Stomach (tissue), 9 donors: Measurements from ENCODE around the gene SPSB4. TPM values are rescaled to one million over a fixed set of nuclear protein-coding genes. Genes with fewer than 3 reads are reported as not detected.
A peak's percentile ranks its signal among the peaks of the same experiment; 100 is the strongest.

Experiments
- DNase-seq, 2 donors: peaks; one replicate each; pipeline versions ENCODE4 v3.0.0 to v3.0.0-alpha.2; 2013 to 2019
- H3K27ac ChIP-seq, 5 donors: fragments of 200-600 bp in 4 of 5; sonication (generic) in 4 of 5; one replicate each; pipeline ENCODE4 v1.5.1; 2013 to 2019; ENCODE audit warnings: mild to moderate bottlenecking in 1 of 5, moderate library complexity in 1 of 5
- H3K27me3 ChIP-seq, 3 donors: fragments of 200-600 bp; sonication (generic); one replicate each; pipeline ENCODE4 v1.5.1; 2017 to 2019; ENCODE audit warnings: mixed run types in 1 of 3
- H3K36me3 ChIP-seq, 4 donors: fragments of 200-600 bp; sonication (generic); 1 replicate in 3 of 4; 2 replicates in 1 of 4; pipeline ENCODE4 v1.5.1; 2016 to 2019
- H3K4me1 ChIP-seq, 4 donors: fragments of 200-600 bp; sonication (generic); one replicate each; pipeline ENCODE4 v1.5.1; 2016 to 2019
- H3K4me3 ChIP-seq, 4 donors: fragments of 200-600 bp; sonication (generic) in 3 of 4; one replicate each; pipeline ENCODE4 v1.5.1; 2016 to 2019; ENCODE audit warnings: mild to moderate bottlenecking in 1 of 4
- H3K9me3 ChIP-seq, 4 donors: fragments of 200-600 bp; sonication (generic); one replicate each; pipeline ENCODE4 v1.5.1; 2016 to 2019
- EP300 ChIP-seq: sonication (generic); formaldehyde crosslinking; IDR thresholded peaks from one replicate; pipeline ENCODE4 v1.6.1; 2017; ENCODE audit warnings: antibody characterized with exemption
- POLR2A ChIP-seq, 4 donors: fragments of 450-650 bp; IDR thresholded peaks; one replicate each; pipeline ENCODE4 v1.6.1; 2016; ENCODE audit warnings: antibody characterized with exemption in 4 of 4, control low read depth in 2 of 4, mild to moderate bottlenecking in 1 of 4, moderate library complexity in 1 of 4
- POLR2AphosphoS5 ChIP-seq, 3 donors: sonication (generic); formaldehyde crosslinking; IDR thresholded peaks; one replicate each; pipeline ENCODE4 v1.6.1; 2016; ENCODE audit warnings: antibody characterized with exemption in 3 of 3
- WGBS, 5 donors: extraction: QIAGEN DNeasy Blood & Tissue Kit in 3 of 5; methylation state at CpG; one replicate each; pipeline versions ENCODE4 v1.1.5 to v1.1.7; 2013 to 2018; 5-methylcytosine and 5-hydroxymethylcytosine counted together
- intact Hi-C: fragments of 100-400 bp; cut with DNase I; formaldehyde crosslinking; loops from one replicate; pipeline ENCODE4 v1.15.1; 2023; ENCODE audit warnings: low total_unique reads
- polyA plus RNA-seq, 3 donors: library from polyadenylated mRNA; stranded (reverse); fragments of 200-250 nt; gene quantifications; one replicate each; pipeline ENCODE4 v1.2.3, GENCODE V29; 2013
- total RNA-seq, 5 donors: library from RNA; depleted of rRNA; stranded (reverse); fragments of >200 nt; gene quantifications; one replicate each; pipeline versions ENCODE4 v1.1.0 to v1.2.3, GENCODE V29; 2014 to 2016
- TF ChIP-seq, protein P1 (sequence below), 7 experiments: fragments of 450-650 bp in 4 of 7; fragments of 200-600 bp in 3 of 7; sonication (generic) in 3 of 7; IDR thresholded peaks; one replicate each; pipeline ENCODE4 v1.5.1; 2016 to 2019; ENCODE audit warnings: antibody characterized with exemption in 7 of 7, control low read depth in 2 of 7, mild to moderate bottlenecking in 1 of 7
- donor health status: healthy with polysubstance abuse.
- donor health status: Bipolar disorder and iron deficiency.
- donor health status: healthy.

Gene SPSB4
- total and polyA plus RNA-seq, 8 donors = 0.05 to 2.4 (median 1.8) TPM; not detected in 5

GRCh38 chr3:141092663-141093062 is 41.5 kb downstream of the SPSB4 start:
- DNase-seq = no peak
- H3K4me3 ChIP-seq = no peak overlapping the region
- TF ChIP-seq POLR2AphosphoS5 (IDR thresholded peaks at IDR 0.05) = no peak
- TF ChIP-seq, protein P1, sequence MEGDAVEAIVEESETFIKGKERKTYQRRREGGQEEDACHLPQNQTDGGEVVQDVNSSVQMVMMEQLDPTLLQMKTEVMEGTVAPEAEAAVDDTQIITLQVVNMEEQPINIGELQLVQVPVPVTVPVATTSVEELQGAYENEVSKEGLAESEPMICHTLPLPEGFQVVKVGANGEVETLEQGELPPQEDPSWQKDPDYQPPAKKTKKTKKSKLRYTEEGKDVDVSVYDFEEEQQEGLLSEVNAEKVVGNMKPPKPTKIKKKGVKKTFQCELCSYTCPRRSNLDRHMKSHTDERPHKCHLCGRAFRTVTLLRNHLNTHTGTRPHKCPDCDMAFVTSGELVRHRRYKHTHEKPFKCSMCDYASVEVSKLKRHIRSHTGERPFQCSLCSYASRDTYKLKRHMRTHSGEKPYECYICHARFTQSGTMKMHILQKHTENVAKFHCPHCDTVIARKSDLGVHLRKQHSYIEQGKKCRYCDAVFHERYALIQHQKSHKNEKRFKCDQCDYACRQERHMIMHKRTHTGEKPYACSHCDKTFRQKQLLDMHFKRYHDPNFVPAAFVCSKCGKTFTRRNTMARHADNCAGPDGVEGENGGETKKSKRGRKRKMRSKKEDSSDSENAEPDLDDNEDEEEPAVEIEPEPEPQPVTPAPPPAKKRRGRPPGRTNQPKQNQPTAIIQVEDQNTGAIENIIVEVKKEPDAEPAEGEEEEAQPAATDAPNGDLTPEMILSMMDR (IDR thresholded peaks at IDR 0.05) = no peak
- peaks cover 4 to 26% (median 14%) of the 10 kb centered on the region in 4 donors for H3K4me1 ChIP-seq
- H3K36me3 ChIP-seq = no peaks in the 10 kb centered on the region
- WGBS, 5 donors = 69 to 82% (median 77%) methylated on average over 6 of the region's 6 CpGs
- H3K27me3 ChIP-seq = no peaks in the 10 kb centered on the region
- intact Hi-C loops = no loop called here
- no peak overlapping the region for H3K27ac ChIP-seq
- H3K9me3 ChIP-seq = no peaks in the 10 kb centered on the region

- TF ChIP-seq EP300 (no peak), POLR2AphosphoS5 (IDR thresholded peaks at IDR 0.05) (no peak), POLR2A (IDR thresholded peaks at IDR 0.05) (no peak)
- TF ChIP-seq, protein P1 (IDR thresholded peaks at IDR 0.05) = no peak
- no peak for DNase-seq
- 58 to 81% (median 74%) methylated on average over 5 of the region's 5 CpGs for WGBS, 5 donors
- no peaks in the 10 kb centered on the region for H3K9me3 ChIP-seq
- intact Hi-C loops = no loop called here
- peaks cover 4 to 26% (median 14%) of the 10 kb centered on the region in 4 donors for H3K4me1 ChIP-seq
- H3K36me3 ChIP-seq = no peaks in the 10 kb centered on the region
- H3K4me3 ChIP-seq = no peak overlapping the region
- no peak overlapping the region for H3K27ac ChIP-seq
- no peaks in the 10 kb centered on the region for H3K27me3 ChIP-seq
These were observed 42.2 kb downstream of the SPSB4 start for GRCh38 chr3:141093397-141093796.

DNA sequence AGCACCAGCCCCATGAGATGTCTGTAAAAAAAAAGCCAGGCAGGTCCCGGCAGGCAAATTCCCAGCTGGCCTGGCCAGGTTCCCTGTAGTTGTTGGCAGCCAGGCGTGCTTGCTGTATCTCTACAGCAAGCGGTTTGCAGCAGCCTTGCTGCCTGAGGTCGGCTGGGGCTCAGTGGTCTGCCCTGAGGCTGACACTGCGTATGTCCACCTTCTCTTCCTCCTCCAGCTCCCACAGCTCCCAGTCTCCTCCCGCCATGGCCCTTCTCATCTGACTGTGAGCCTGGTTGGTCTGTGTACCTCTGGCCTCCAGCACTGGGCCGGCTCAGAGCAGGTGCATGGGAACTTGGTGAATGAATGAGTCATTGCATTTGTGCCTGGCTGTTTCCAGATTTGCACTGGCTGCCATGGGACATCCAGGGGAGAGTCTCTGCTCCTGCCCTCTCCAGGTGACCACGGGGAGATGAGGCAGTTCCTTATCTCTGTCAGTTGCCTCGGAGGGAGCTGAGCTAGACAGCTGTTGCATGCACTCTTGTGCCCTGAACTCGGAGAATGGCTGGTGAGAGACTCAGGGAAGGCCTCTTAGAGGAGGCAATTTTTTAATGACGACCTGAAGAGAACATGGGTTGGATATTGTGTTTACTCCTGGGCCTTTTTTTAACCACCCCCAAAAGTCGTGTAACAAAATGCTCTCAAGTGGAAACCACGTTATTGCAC is 43.0 kb downstream of the SPSB4 start:
- intact Hi-C loops = no loop called here
- Histone ChIP-seq H3K4me3 (no peak overlapping the region), H3K27ac (no peak overlapping the region), H3K27me3 (no peaks in the 10 kb centered on the region), H3K4me1 (peaks cover 4 to 26% (median 14%) of the 10 kb centered on the region in 4 donors), H3K9me3 (no peaks in the 10 kb centered on the region), H3K36me3 (no peaks in the 10 kb centered on the region)
- TF ChIP-seq, protein P1 (IDR thresholded peaks at IDR 0.05) = no peak
- no peak for TF ChIP-seq POLR2A (IDR thresholded peaks at IDR 0.05)
- TF ChIP-seq EP300 = no peak
- no peak for TF ChIP-seq POLR2AphosphoS5 (IDR thresholded peaks at IDR 0.05)
- 44 to 55% (median 45%) methylated on average over 11 to 13 of the region's 13 CpGs for WGBS, 5 donors
- peak; percentile 61 to 71 for DNase-seq

- Histone ChIP-seq H3K27me3 (no peaks in the 10 kb centered on the region), H3K36me3 (no peaks in the 10 kb centered on the region), H3K4me1 (peaks cover 4 to 26% (median 14%) of the 10 kb centered on the region in 4 donors), H3K4me3 (peak overlapping the region in 2 of 4 donors; percentile 13 to 18), H3K27ac (peak overlapping the region in 3 of 5 donors; percentile 18 to 33 (median 22)), H3K9me3 (no peaks in the 10 kb centered on the region)
- 40 to 64% (median 53%) methylated on average over 23 of the region's 23 CpGs for WGBS, 5 donors
- TF ChIP-seq, protein P1 (IDR thresholded peaks at IDR 0.05) = no peak
- TF ChIP-seq POLR2A (IDR thresholded peaks at IDR 0.05) (no peak), EP300 (no peak), POLR2AphosphoS5 (IDR thresholded peaks at IDR 0.05) (no peak)
- peak in 1 of 2 donors; percentile 95 for DNase-seq
- intact Hi-C loops = no loop called here
These were observed 43.8 kb downstream of the SPSB4 start for GRCh38 chr3:141094790-141095545.
